ENCODE data around the gene ABI2.

ABI2 gene

DNA sequence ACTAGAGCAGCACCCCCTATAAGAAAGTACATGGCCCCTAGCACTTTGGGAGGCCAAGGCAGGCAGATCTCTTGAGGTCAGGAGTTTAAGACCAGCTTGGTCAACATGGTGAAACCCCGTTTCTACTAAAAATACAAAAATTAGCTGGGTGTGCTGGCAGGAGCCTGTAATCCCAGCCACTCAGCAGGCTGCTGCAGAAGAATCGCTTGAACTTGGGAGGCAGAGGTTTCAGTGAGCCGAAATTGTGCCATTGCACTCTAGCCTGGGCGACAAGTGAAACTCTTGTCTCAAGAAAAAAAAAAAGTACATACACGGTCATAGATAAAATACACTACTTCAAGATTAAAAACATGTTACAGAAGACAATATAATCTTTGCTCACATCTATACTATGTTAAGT, 143.1 kb downstream of the ABI2 start:
- DNase-seq (ENCODE audit: low read depth in 1 of 2, low spot score in 1 of 2) = no peak

DNA sequence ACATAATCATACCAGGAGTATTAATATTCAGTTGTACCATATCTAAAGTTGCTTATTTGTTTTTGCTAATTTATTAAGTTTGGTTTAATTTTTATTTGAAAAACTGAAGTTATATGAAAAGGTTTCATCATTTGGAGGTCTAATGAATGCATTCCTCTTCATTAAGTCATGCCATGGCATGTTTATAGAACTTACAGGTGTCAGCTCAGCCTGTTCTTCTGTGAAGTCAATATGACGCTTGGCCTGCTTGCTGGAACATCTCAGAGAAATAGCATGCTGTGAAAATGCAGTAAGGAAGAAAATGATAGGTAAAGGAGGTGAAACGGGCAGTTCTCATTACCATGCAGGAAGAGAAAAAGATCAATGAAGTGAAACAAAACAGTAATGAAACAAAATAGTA, 148.7 kb downstream of the ABI2 start:
- DNase-seq (ENCODE audit: low read depth in 1 of 2, low spot score in 1 of 2) = no peak

GRCh38 chr2:203480623-203481022, 152.4 kb downstream of the ABI2 start:
- no peak for DNase-seq (ENCODE audit: low read depth in 1 of 2, low spot score in 1 of 2)

GRCh38 chr2:203484266-203485112, 156.3 kb downstream of the ABI2 start:
- peak in 1 of 2 donors; percentile 6 for DNase-seq (ENCODE audit: low read depth in 1 of 2, low spot score in 1 of 2)

DNA sequence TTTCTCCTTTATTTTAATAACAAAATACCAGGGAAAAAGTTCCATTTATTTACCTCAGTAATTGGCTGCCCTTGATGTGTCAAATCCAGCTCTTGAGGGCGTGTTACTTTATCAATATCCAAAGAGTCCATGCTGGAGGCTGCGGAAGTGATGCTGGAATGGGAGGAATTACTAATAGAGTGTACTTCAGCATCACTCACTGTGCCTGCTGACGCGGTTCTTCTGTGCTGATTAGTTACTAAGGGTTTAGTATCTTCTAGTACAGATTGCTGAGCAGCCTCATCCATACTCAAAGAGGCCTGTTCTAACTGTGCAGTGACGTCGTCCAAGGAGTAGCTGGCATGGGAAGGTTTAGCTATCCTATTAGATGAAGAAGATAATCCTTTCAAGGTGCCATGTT, 161.3 kb downstream of the ABI2 start:
- no peak for DNase-seq (ENCODE audit: low read depth in 1 of 2, low spot score in 1 of 2)

DNA sequence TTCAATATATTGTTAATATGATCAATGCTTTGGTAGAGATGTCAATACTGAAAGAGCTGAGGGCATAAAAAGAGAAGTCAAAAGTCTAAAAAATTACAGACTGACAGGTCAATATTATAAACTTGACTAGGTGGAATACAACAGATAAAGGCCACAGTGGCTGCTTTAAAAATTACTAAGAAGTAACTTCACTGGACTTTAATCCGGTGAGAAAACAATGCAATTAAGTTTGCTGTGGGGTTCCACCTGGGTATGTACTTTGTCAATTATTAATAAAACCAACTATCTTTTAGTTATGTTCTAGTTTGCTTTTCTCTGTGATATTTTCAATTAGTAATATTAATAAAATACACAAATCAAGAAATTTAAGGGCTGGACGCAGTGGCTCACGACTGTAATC, 162.2 kb downstream of the ABI2 start:
- no peak for DNase-seq (ENCODE audit: low read depth in 1 of 2, low spot score in 1 of 2)

DNA sequence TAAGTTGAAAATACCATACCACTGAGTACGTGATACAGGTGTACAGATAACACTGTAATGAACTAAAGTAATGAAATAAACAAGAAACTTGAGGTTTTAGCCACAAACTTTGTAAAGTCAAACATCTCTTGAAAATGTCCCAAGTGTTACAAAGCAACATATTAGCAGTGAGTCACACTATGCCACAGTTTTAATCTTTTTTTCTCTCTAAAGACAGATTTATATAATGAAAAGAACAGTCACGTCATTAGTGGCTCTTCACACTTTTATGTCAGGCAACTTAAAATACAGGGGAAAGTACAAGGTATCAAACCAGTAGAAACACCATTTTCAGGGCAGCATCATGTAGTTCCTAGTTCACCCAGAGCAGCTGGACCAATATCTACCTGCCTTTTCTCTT, 164.8 kb downstream of the ABI2 start:
- DNase-seq (ENCODE audit: low read depth in 1 of 2, low spot score in 1 of 2) = no peak
